ENCODE measurements around the gene TESK2. TPM values are rescaled to one million over a fixed set of nuclear protein-coding genes. Genes with fewer than 3 reads are reported as not detected.

Gene TESK2
- total and polyA plus RNA-seq, 2 of the 13 experiments (the other 11 are each of a cell fraction or from before 2014, with no cell fraction given) = 5.5 to 9.6 TPM

Other genes starting within 250 kb of the TESK2 start
- gene HPDL, start 164.3 kb downstream of the TESK2 start, total RNA-seq (2016; rRNA removed; fragmentation: Illumina TruSeq; extraction: Trizol) = not detected in 2 replicates
- not detected in 2 replicates for gene HPDL, start 164.3 kb downstream of the TESK2 start, polyA plus RNA-seq (2011; rRNA removed)
- gene TOE1, start 151.0 kb downstream of the TESK2 start, total RNA-seq (2016; rRNA removed; fragmentation: Illumina TruSeq; extraction: Trizol) = 17.4 and 19.0 TPM in 2 replicates
- gene TOE1, start 151.0 kb downstream of the TESK2 start, polyA plus RNA-seq (2011; rRNA removed) = 12.1 and 14.1 TPM in 2 replicates
- gene MUTYH, start 150.7 kb downstream of the TESK2 start, total RNA-seq (2016; rRNA removed; fragmentation: Illumina TruSeq; extraction: Trizol) = 12.7 and 17.1 TPM in 2 replicates
- 16.3 and 19.4 TPM in 2 replicates for gene MUTYH, start 150.7 kb downstream of the TESK2 start, polyA plus RNA-seq (2011; rRNA removed)
- 4.4 and 5.2 TPM in 2 replicates for gene CCDC163, start 8.9 kb upstream of the TESK2 start, total RNA-seq (2016; rRNA removed; fragmentation: Illumina TruSeq; extraction: Trizol)
- gene CCDC163, start 8.9 kb upstream of the TESK2 start, polyA plus RNA-seq (2011; rRNA removed) = 8.3 and 8.4 TPM in 2 replicates
- 10.3 and 13.4 TPM in 2 replicates for gene MMACHC, start 9.1 kb upstream of the TESK2 start, total RNA-seq (2016; rRNA removed; fragmentation: Illumina TruSeq; extraction: Trizol)
- gene MMACHC, start 9.1 kb upstream of the TESK2 start, polyA plus RNA-seq (2011; rRNA removed) = 11.6 and 12.9 TPM in 2 replicates
- 1,898 and 2,651 TPM in 2 replicates for gene PRDX1, start 30.7 kb upstream of the TESK2 start, total RNA-seq (2016; rRNA removed; fragmentation: Illumina TruSeq; extraction: Trizol)
- 550 and 761 TPM in 2 replicates for gene PRDX1, start 30.7 kb upstream of the TESK2 start, polyA plus RNA-seq (2011; rRNA removed)
- 217 and 233 TPM in 2 replicates for gene AKR1A1, start 59.7 kb upstream of the TESK2 start, total RNA-seq (2016; rRNA removed; fragmentation: Illumina TruSeq; extraction: Trizol)
- gene AKR1A1, start 59.7 kb upstream of the TESK2 start, polyA plus RNA-seq (2011; rRNA removed) = 181 and 188 TPM in 2 replicates
- gene NASP, start 92.9 kb upstream of the TESK2 start, total RNA-seq (2016; rRNA removed; fragmentation: Illumina TruSeq; extraction: Trizol) = 256 and 359 TPM in 2 replicates
- gene NASP, start 92.9 kb upstream of the TESK2 start, polyA plus RNA-seq (2011; rRNA removed) = 105 and 132 TPM in 2 replicates
- 0.24 and 1.5 TPM in 2 replicates for gene CCDC17, start 132.9 kb upstream of the TESK2 start, total RNA-seq (2016; rRNA removed; fragmentation: Illumina TruSeq; extraction: Trizol)
- gene CCDC17, start 132.9 kb upstream of the TESK2 start, polyA plus RNA-seq (2011; rRNA removed) = 3.2 and 3.3 TPM in 2 replicates
- gene GPBP1L1, start 195.4 kb upstream of the TESK2 start, total RNA-seq (2016; rRNA removed; fragmentation: Illumina TruSeq; extraction: Trizol) = 86.1 and 102 TPM in 2 replicates
- 45.9 and 46.4 TPM in 2 replicates for gene GPBP1L1, start 195.4 kb upstream of the TESK2 start, polyA plus RNA-seq (2011; rRNA removed)
- gene TMEM69, start 197.0 kb upstream of the TESK2 start, total RNA-seq (2016; rRNA removed; fragmentation: Illumina TruSeq; extraction: Trizol) = 21.9 and 25.4 TPM in 2 replicates
- gene TMEM69, start 197.0 kb upstream of the TESK2 start, polyA plus RNA-seq (2011; rRNA removed) = 112 and 135 TPM in 2 replicates